NCI-H2196 treated with DMSO at 0.1 percent for 48 hours (cell line): ENCODE results near the gene MRPL28.
A peak's percentile ranks its signal among the peaks of the same experiment; 100 is the strongest.

ENCODE experiments used
- DNase-seq: peaks from one replicate; lab custom pipeline; 2025; ENCODE audit not compliant: unreplicated experiment; lab: John Stamatoyannopoulos, UW

The MRPL28 gene

GRCh38 chr16:318628-319027 is 51.7 kb downstream of the MRPL28 start:
- peak; percentile 15 for DNase-seq

GRCh38 chr16:317583-317982 is 52.8 kb downstream of the MRPL28 start:
- no peak for DNase-seq
